HEK293 (cell line): ENCODE data around the gene PRRG1.

Experiments used
- BCL11A ChIP-seq: fragments of 450-650 bp; formaldehyde crosslinking; IDR thresholded peaks from 2 replicates; pipeline ENCODE4 v1.5.1; 2016; ENCODE audit warnings: low read depth, missing biosample characterization, missing genetic modification characterization
- HOXC10 ChIP-seq: sonication (generic); formaldehyde crosslinking; IDR thresholded peaks from 2 replicates; pipeline ENCODE4 v1.8.1; 2023; ENCODE audit warnings: mild to moderate bottlenecking, missing genetic modification reagents
- HOXD13 ChIP-seq: sonication (generic); formaldehyde crosslinking; IDR thresholded peaks from 2 replicates; pipeline ENCODE4 v1.8.0; 2022; ENCODE audit warnings: missing genetic modification reagents, borderline replicate concordance
- KLF1 ChIP-seq: fragments of 450-650 bp; formaldehyde crosslinking; IDR thresholded peaks from 2 replicates; pipeline ENCODE4 v1.5.1; 2016; ENCODE audit warnings: missing biosample characterization, missing genetic modification characterization
- KLF7 ChIP-seq: fragments of 450-650 bp; formaldehyde crosslinking; IDR thresholded peaks from 2 replicates; pipeline ENCODE4 v1.5.1; 2016; ENCODE audit warnings: missing biosample characterization, missing genetic modification characterization, borderline replicate concordance
- MYNN ChIP-seq: fragments of 450-650 bp; formaldehyde crosslinking; IDR thresholded peaks from 2 replicates; pipeline ENCODE4 v1.5.1; 2016; ENCODE audit warnings: missing biosample characterization, missing genetic modification characterization, borderline replicate concordance
- SETDB1 ChIP-seq: IDR thresholded peaks from one replicate; pipeline ENCODE4 v1.6.1; 2017; ENCODE audit warnings: mild to moderate bottlenecking, low read length, moderate library complexity, mixed read lengths; ENCODE audit not compliant: insufficient read length
- SP2 ChIP-seq: fragments of 450-650 bp; formaldehyde crosslinking; IDR thresholded peaks from 2 replicates; pipeline ENCODE4 v1.5.1; 2016; ENCODE audit warnings: missing biosample characterization, missing genetic modification characterization
- ZBTB17 ChIP-seq: fragments of 450-650 bp; formaldehyde crosslinking; IDR thresholded peaks from 2 replicates; pipeline ENCODE4 v1.5.1; 2016; ENCODE audit warnings: missing biosample characterization, missing genetic modification characterization
- ZBTB21 ChIP-seq: fragments of 450-650 bp; formaldehyde crosslinking; IDR thresholded peaks from 2 replicates; pipeline ENCODE4 v1.5.1; 2017; ENCODE audit warnings: missing biosample characterization, missing genetic modification characterization
- ZFHX2 ChIP-seq: fragments of 450-650 bp; formaldehyde crosslinking; conservative IDR thresholded peaks from 2 replicates; pipeline ENCODE4 v1.5.1; 2016; ENCODE audit warnings: missing biosample characterization, missing genetic modification characterization
- ZNF138 ChIP-seq: fragments of 450-650 bp; formaldehyde crosslinking; IDR thresholded peaks from 2 replicates; pipeline ENCODE4 v1.5.1; 2016; ENCODE audit warnings: missing biosample characterization, missing genetic modification characterization, borderline replicate concordance
- ZNF174 ChIP-seq: fragments of 450-650 bp; formaldehyde crosslinking; IDR thresholded peaks from 2 replicates; pipeline ENCODE4 v1.5.0; 2017; ENCODE audit warnings: missing biosample characterization, mild to moderate bottlenecking, missing genetic modification characterization
- ZNF19 ChIP-seq: fragments of 450-650 bp; formaldehyde crosslinking; IDR thresholded peaks from 2 replicates; pipeline ENCODE4; 2016; ENCODE audit warnings: missing biosample characterization, missing genetic modification characterization, low read depth
- ZNF211 ChIP-seq: fragments of 450-650 bp; formaldehyde crosslinking; IDR thresholded peaks from 2 replicates; pipeline ENCODE4 v1.5.1; 2016; ENCODE audit warnings: low read depth, missing biosample characterization, missing genetic modification characterization
- ZNF248 ChIP-seq: fragments of 450-650 bp; formaldehyde crosslinking; IDR thresholded peaks from 2 replicates; pipeline ENCODE4 v1.5.1; 2017; ENCODE audit warnings: missing biosample characterization, missing genetic modification characterization
- ZNF354C ChIP-seq: fragments of 450-650 bp; formaldehyde crosslinking; IDR thresholded peaks from 2 replicates; pipeline ENCODE4 v1.5.1; 2016; ENCODE audit warnings: missing biosample characterization, missing genetic modification characterization, low read depth, borderline replicate concordance
- ZNF555 ChIP-seq: fragments of 450-650 bp; formaldehyde crosslinking; conservative IDR thresholded peaks from 2 replicates; pipeline ENCODE4 v1.5.1; 2017; ENCODE audit warnings: missing biosample characterization, mild to moderate bottlenecking, missing genetic modification characterization, inconsistent platforms
- ZNF560 ChIP-seq: fragments of 450-650 bp; formaldehyde crosslinking; IDR thresholded peaks from 2 replicates; pipeline ENCODE4 v1.5.1; 2017; ENCODE audit warnings: missing biosample characterization, missing genetic modification characterization, borderline replicate concordance
- ZNF596 ChIP-seq: fragments of 450-650 bp; IDR thresholded peaks from 2 replicates; pipeline ENCODE4 v1.5.0; 2018; ENCODE audit warnings: missing biosample characterization, mild to moderate bottlenecking, missing genetic modification characterization, moderate library complexity
- ZNF610 ChIP-seq: fragments of 450-650 bp; formaldehyde crosslinking; IDR thresholded peaks from 2 replicates; pipeline ENCODE4 v1.5.1; 2016; ENCODE audit warnings: missing biosample characterization, missing genetic modification characterization, borderline replicate concordance
- ZNF624 ChIP-seq: fragments of 450-650 bp; formaldehyde crosslinking; IDR thresholded peaks from 2 replicates; pipeline ENCODE4 v1.5.1; 2017; ENCODE audit warnings: missing biosample characterization, missing genetic modification characterization
- ZNF626 ChIP-seq: fragments of 450-650 bp; sonication (Bioruptor Pico); formaldehyde crosslinking; IDR thresholded peaks from 2 replicates; pipeline ENCODE4 v1.5.1; 2018; ENCODE audit warnings: missing biosample characterization, missing genetic modification characterization, inconsistent platforms
- ZNF658 ChIP-seq: fragments of 450-650 bp; formaldehyde crosslinking; IDR thresholded peaks from 2 replicates; pipeline ENCODE4; 2016; ENCODE audit warnings: missing biosample characterization, missing genetic modification characterization
- ZNF768 ChIP-seq: fragments of 450-650 bp; formaldehyde crosslinking; IDR thresholded peaks from 2 replicates; pipeline ENCODE4 v1.5.1; 2018; ENCODE audit warnings: missing biosample characterization, mild to moderate bottlenecking, missing genetic modification characterization
- ZNF777 ChIP-seq: fragments of 450-650 bp; formaldehyde crosslinking; IDR thresholded peaks from 2 replicates; pipeline ENCODE4 v1.5.1; 2017; ENCODE audit warnings: missing biosample characterization, missing genetic modification characterization, borderline replicate concordance
- ZNF830 ChIP-seq: fragments of 450-650 bp; IDR thresholded peaks from 2 replicates; pipeline ENCODE4 v1.5.0; 2018; ENCODE audit warnings: missing biosample characterization, missing genetic modification characterization, low read depth, mild to moderate bottlenecking, moderate library complexity
- ZNF843 ChIP-seq: fragments of 450-650 bp; formaldehyde crosslinking; IDR thresholded peaks from 2 replicates; pipeline ENCODE4 v1.5.1; 2016; ENCODE audit warnings: missing biosample characterization, missing genetic modification characterization
- ZSCAN30 ChIP-seq: fragments of 450-650 bp; IDR thresholded peaks from 2 replicates; pipeline ENCODE4 v1.5.1; 2018; ENCODE audit warnings: missing biosample characterization, mild to moderate bottlenecking, missing genetic modification characterization, moderate library complexity
- TF ChIP-seq, protein P1 (sequence below): fragments of 450-650 bp; formaldehyde crosslinking; IDR thresholded peaks from 2 replicates; pipeline ENCODE4; 2016; ENCODE audit warnings: missing biosample characterization, missing genetic modification characterization
- TF ChIP-seq, protein P2 (sequence below): fragments of 450-650 bp; formaldehyde crosslinking; IDR thresholded peaks from 2 replicates; pipeline ENCODE4 v1.5.1; 2017; ENCODE audit warnings: missing biosample characterization, missing genetic modification characterization
- TF ChIP-seq, protein P3 (sequence below): fragments of 450-650 bp; IDR thresholded peaks from 2 replicates; pipeline ENCODE4 v1.5.1; 2018; ENCODE audit warnings: missing biosample characterization, mild to moderate bottlenecking, missing genetic modification characterization
- TF ChIP-seq, protein P4 (sequence below): fragments of 450-650 bp; formaldehyde crosslinking; IDR thresholded peaks from 2 replicates; pipeline ENCODE4 v1.5.1; 2016; ENCODE audit warnings: missing biosample characterization, missing genetic modification characterization
- TF ChIP-seq, protein P5 (sequence below): fragments of 450-650 bp; formaldehyde crosslinking; IDR thresholded peaks from 2 replicates; pipeline ENCODE4 v1.5.1; 2016; ENCODE audit warnings: missing biosample characterization, missing genetic modification characterization

PRRG1 gene

DNA sequence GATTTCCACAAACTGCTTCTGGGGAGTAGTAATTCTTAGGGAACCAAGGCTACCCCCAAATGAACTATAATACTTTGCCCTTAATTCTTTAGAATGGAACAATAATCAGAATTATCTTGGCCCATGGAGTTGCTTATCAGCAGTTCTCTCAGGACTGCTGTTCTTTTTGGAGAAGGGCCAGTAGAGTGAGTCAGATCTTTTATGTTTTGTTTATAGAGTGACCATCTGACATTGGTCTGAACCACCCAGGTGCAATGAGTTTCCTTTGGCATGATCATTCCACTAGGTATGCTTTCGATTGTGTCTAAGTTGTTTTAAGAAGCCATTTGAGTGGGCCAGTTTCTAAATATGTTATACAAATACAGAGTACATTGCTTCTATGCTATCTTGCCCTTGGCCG is 31.8 kb downstream of the PRRG1 start (continued):
- TF ChIP-seq, protein P1, sequence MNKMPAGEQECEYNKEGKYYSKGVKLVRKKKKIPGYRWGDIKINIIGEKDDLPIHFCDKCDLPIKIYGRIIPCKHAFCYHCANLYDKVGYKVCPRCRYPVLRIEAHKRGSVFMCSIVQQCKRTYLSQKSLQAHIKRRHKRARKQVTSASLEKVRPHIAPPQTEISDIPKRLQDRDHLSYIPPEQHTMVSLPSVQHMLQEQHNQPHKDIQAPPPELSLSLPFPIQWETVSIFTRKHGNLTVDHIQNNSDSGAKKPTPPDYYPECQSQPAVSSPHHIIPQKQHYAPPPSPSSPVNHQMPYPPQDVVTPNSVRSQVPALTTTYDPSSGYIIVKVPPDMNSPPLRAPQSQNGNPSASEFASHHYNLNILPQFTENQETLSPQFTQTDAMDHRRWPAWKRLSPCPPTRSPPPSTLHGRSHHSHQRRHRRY (tag by site-specific recombination), result no peak
- no peak for TF ChIP-seq ZNF248 (tag by site-specific recombination)
- TF ChIP-seq ZNF658 (tag by site-specific recombination), result no peak
- TF ChIP-seq ZNF138, result no peak
- no peak for TF ChIP-seq ZNF354C (tag by site-specific recombination)
- TF ChIP-seq ZNF174 (tag by site-specific recombination), result no peak
- TF ChIP-seq ZBTB21 (tag by site-specific recombination), result no peak
- no peak for TF ChIP-seq ZNF626 (tag by site-specific recombination)
- no peak for TF ChIP-seq SETDB1
- TF ChIP-seq, protein P2, sequence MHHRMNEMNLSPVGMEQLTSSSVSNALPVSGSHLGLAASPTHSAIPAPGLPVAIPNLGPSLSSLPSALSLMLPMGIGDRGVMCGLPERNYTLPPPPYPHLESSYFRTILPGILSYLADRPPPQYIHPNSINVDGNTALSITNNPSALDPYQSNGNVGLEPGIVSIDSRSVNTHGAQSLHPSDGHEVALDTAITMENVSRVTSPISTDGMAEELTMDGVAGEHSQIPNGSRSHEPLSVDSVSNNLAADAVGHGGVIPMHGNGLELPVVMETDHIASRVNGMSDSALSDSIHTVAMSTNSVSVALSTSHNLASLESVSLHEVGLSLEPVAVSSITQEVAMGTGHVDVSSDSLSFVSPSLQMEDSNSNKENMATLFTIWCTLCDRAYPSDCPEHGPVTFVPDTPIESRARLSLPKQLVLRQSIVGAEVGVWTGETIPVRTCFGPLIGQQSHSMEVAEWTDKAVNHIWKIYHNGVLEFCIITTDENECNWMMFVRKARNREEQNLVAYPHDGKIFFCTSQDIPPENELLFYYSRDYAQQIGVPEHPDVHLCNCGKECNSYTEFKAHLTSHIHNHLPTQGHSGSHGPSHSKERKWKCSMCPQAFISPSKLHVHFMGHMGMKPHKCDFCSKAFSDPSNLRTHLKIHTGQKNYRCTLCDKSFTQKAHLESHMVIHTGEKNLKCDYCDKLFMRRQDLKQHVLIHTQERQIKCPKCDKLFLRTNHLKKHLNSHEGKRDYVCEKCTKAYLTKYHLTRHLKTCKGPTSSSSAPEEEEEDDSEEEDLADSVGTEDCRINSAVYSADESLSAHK, result no peak
- TF ChIP-seq ZNF211 (tag by site-specific recombination), result no peak
- no peak for TF ChIP-seq ZNF555
- no peak for TF ChIP-seq BCL11A (tag by site-specific recombination)
- TF ChIP-seq ZNF768, result no peak
- TF ChIP-seq ZBTB17 (tag by site-specific recombination), result peak; percentile 65; the same call in 1 of the 2 replicates
- peak; percentile 55 for TF ChIP-seq ZNF596 (tag by site-specific recombination)
- TF ChIP-seq KLF1 (tag by site-specific recombination), result no peak
- no peak for TF ChIP-seq MYNN (tag by site-specific recombination)
- no peak; the same call in 1 of the 2 replicates for TF ChIP-seq ZNF830 (tag by site-specific recombination)
- TF ChIP-seq HOXC10 (CRISPR knock-in tag), result no peak
- peak; percentile 66 for TF ChIP-seq ZNF843
- TF ChIP-seq ZNF777 (tag by site-specific recombination), result no peak
- no peak for TF ChIP-seq ZNF19 (tag by site-specific recombination)
- TF ChIP-seq SP2 (tag by site-specific recombination), result no peak
- no peak for TF ChIP-seq ZNF610 (tag by site-specific recombination)
- TF ChIP-seq ZNF624 (tag by site-specific recombination), result no peak
- TF ChIP-seq, protein P3, sequence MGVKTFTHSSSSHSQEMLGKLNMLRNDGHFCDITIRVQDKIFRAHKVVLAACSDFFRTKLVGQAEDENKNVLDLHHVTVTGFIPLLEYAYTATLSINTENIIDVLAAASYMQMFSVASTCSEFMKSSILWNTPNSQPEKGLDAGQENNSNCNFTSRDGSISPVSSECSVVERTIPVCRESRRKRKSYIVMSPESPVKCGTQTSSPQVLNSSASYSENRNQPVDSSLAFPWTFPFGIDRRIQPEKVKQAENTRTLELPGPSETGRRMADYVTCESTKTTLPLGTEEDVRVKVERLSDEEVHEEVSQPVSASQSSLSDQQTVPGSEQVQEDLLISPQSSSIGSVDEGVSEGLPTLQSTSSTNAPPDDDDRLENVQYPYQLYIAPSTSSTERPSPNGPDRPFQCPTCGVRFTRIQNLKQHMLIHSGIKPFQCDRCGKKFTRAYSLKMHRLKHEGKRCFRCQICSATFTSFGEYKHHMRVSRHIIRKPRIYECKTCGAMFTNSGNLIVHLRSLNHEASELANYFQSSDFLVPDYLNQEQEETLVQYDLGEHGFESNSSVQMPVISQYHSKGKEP (tag by site-specific recombination), result no peak
- TF ChIP-seq, protein P4, sequence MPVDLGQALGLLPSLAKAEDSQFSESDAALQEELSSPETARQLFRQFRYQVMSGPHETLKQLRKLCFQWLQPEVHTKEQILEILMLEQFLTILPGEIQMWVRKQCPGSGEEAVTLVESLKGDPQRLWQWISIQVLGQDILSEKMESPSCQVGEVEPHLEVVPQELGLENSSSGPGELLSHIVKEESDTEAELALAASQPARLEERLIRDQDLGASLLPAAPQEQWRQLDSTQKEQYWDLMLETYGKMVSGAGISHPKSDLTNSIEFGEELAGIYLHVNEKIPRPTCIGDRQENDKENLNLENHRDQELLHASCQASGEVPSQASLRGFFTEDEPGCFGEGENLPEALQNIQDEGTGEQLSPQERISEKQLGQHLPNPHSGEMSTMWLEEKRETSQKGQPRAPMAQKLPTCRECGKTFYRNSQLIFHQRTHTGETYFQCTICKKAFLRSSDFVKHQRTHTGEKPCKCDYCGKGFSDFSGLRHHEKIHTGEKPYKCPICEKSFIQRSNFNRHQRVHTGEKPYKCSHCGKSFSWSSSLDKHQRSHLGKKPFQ, result no peak
- no peak for TF ChIP-seq ZSCAN30 (tag by site-specific recombination)
- no peak for TF ChIP-seq ZNF560
- TF ChIP-seq HOXD13 (CRISPR knock-in tag), result no peak
- TF ChIP-seq, protein P5, sequence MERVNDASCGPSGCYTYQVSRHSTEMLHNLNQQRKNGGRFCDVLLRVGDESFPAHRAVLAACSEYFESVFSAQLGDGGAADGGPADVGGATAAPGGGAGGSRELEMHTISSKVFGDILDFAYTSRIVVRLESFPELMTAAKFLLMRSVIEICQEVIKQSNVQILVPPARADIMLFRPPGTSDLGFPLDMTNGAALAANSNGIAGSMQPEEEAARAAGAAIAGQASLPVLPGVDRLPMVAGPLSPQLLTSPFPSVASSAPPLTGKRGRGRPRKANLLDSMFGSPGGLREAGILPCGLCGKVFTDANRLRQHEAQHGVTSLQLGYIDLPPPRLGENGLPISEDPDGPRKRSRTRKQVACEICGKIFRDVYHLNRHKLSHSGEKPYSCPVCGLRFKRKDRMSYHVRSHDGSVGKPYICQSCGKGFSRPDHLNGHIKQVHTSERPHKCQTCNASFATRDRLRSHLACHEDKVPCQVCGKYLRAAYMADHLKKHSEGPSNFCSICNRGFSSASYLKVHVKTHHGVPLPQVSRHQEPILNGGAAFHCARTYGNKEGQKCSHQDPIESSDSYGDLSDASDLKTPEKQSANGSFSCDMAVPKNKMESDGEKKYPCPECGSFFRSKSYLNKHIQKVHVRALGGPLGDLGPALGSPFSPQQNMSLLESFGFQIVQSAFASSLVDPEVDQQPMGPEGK (tag by site-specific recombination), result 0 out of 2 replicates have a peak, but pooled peaks have one; percentile 20
- TF ChIP-seq KLF7, result no peak
- TF ChIP-seq ZFHX2, result no peak
